NCI-H345 treated with DMSO at 0.1 percent for 48 hours (cell line): ENCODE measurements around the gene DIP2A.
"Not testable (repeated sequence)": the region's sequence is repeated elsewhere in the genome, so short reads cannot be mapped to it uniquely, and the experiment has no call there.

Experiments used
- DNase-seq: peaks from one replicate; lab custom pipeline; 2025; ENCODE audit not compliant: unreplicated experiment; lab: John Stamatoyannopoulos, UW

Gene DIP2A

DNA sequence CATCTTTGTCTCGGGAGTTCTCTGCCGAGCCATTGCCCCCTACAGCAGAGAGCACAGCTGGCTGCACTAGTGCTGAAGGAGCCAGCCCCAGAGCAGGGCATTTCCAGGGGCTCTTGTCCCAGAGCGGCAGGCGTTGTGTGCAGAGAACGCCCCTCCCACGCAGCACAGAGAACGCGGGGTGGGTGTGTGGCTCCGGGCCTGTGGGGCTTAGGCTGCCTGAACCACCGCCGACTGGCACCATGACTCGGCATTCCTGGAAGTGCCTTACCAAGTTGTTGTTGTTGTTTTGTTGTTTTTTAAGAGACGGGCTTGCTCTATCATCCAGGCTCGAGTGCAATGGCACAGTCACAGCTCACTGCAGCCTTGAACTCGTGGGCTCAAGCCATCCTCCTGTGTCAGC, 15.8 kb upstream of the DIP2A start:
- DNase-seq, result no peak

DNA sequence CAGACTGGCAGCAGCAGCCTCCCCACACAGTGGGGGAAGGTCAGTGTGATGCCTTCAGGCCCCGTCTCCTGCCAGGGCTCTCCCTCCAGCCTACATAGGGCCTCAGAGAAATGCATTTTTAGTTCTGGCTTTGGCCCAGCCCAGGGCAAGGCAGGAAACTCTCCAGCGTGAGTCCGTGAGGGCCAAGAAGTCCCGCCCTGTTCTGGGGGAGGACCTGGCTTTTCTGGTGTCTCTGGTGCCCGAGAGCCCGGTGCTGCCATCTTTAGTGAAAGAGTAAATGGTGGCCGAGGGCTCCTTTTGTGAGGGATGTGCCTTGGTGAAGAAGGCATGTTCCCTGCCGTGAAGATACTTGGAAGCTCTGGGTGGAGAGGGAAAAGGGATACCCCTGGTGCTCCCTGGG, 14.8 kb upstream of the DIP2A start:
- no peak for DNase-seq

DNA sequence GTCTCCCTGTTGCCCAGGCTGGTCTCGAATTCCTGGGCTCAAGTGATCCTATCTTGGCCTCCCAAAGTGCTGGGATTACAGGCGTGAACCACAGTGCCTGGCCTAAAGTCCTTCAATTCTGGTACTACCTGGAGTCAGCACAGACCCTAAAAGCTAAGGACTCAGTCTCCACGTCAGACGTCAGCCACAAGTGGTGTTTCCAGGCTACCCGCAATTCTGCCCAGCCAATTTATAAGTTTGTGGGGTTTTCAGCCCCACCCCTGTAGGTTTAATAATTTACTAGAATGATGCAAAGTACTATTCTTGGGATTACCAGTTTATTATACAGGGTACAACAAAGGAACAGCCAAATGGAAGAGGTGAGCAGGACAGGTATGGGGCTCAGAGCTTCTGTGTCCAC, 10.6 kb upstream of the DIP2A start:
- no peak for DNase-seq

DNA sequence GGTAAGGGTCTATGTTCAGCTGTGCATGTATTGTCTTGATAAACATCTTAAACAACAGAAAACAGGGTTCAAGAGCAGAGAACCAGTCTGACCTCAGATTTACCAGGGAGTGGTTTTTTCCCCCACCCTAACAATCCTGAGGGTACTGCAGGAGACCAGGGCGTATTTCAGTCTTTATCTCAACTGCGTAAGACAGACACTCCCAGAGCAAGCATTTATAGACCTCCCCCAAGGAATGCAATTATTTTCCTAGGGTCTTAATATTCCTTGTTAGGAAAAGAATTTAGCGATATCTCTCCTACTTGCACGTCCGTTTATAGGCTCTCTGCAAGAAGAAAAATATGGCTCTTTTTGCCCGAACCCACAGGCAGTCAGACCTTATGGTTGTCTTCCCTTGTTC, 9.8 kb upstream of the DIP2A start:
- DNase-seq, result not testable (repeated sequence)

DNA sequence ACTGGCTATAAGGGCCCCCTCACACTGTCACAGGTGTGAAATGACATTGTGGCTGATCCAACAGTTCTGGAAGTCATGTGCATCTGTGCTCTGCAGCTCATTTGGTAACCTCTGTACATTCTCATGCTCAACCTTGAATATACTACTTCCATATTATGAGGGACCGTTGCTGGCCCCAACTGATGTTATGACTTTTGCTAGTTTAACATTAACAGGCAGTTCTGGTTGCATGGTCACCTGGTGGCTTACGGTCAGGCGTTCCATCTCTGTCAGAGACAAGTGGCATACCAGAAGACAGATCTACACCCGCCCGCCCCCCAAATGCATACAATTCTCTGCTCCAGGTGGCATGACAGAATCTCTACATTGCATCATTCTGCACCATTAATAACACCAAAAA, 6.0 kb upstream of the DIP2A start:
- DNase-seq, result no peak

DNA sequence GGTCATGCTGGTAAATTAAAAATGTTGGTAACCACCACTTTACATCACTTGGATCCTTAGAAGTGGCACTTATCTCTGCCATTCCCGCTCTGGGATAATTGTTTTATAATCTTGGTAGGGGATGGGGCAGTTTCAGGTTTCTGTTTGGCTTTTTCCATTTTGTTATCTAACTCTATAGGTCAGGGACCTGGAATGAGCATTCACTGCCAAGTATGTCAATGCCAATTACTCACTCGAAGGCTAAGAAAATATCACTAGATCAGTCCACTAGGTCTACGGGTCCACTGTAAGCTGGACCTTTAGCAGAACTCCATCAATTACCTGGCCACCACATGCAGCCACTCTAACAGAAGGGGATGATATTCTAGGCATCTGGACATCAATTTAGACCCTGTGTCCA, 4.5 kb upstream of the DIP2A start:
- no peak for DNase-seq

DNA sequence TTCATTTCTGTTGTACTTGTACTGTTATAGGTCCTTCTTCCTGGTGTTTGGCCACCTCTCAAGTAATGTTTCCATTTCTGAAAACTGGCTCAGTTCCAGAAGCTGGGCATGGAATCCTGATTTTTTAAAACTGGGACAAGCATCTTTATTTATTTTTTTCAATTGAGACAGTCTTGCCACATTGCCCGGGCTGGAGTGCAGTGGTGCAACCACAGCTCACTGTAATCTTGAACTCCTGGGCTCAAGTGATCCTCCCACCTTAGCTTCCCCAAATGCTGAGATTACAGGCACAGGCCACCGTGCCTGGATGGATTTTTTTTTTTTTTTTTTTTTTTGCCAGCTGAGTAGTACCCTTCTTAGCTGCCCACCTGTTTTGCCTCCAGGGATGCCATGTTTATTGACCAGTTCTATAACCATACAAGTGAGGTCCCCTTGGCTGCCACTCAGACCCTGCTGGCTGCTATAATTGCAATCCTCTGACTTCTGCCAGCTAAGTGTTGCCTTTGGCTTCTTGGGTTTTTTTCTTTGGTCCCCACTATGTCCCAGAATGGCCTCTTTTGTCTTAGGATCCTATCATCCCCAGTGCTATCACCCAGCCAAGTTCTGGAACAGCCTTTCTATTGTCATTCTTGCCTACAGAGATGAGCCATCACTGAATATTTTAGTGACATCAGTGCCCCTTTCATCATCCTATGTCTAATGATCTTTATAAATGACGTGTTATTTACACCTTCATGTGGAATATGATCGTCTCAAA, 3.9 kb upstream of the DIP2A start:
- DNase-seq, result no peak

DNA sequence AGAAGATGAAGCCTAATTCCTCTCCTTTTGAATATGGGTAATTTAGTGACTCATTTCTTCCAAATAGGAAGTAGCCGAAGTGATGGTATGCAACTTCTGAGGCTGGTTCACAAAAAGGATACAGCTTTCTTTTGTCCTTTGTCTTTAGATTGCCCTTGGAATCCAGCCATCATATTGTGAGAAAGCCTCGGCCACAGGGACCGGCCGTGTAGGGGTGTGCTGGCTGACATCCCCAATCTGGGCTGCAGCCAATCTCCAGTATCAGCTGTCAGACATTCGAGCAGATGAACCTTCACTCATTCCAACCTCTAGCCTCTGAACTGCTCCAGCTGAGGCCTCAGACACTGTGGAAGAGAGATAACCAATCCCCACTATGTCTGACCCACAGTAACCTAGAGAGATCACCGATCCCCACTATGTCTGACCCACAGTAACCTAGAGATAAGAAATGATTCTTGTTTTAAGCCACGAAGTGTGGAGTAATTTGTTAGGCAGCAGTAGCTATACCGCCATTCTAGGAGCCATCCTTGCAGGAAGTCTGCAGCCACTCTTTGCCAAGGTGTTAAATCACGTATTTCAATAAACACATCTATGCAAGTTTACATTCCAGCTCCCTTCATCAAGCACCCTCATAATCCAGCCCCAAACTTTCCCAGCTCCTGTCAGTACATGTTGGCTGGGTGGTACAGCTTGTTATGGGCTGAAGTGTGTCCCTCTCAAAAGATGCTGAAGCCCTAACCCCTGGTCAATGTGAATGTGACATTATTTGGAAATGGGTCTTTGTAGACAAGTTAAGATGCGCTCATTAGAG, 2.9 kb upstream of the DIP2A start:
- no peak for DNase-seq

DNA sequence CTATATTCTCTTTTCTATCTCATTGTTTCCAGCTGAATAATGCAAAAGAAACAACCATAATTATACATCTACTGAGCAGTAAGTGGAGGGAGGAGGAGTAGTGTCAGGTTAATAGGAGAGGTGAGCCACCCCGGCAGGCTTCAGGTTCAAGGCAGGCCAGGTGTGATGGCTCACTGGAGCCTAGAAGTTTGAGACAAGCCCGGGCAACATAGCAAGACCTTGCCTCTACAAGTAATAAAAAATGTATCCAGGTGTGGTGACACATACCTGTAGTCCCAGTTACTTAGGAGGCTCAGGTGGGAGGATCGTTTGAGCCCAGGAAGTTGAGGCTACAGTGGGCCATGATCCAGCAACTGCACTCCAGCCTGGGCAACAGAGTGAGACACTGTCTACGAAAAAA, 1.9 kb upstream of the DIP2A start:
- DNase-seq, result no peak

DNA sequence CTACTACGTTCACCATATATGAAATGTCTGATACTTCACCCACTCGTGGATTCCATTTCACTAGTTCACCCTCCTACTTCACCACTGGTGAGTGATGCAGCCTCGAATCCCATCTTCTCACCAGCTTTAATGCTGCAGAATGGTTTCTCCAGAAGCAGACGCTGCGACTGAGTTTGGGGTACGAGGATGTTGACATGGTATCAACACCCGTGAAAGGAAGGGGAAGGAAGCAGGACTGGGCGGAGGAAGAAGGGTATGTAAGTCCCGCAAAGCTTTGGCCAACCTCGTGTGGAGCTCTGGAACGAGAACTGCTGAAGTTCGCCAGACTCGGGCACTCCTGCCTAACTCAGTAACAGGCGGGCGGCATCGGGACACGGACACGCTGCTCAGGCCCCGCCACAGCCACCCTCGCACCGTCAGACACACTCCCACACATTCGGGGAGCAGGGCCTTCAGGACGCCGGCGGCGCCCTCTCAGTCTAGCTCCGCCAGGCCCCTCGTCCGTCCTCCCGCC, 833 bp upstream of the DIP2A start:
- DNase-seq, result no peak

DNA sequence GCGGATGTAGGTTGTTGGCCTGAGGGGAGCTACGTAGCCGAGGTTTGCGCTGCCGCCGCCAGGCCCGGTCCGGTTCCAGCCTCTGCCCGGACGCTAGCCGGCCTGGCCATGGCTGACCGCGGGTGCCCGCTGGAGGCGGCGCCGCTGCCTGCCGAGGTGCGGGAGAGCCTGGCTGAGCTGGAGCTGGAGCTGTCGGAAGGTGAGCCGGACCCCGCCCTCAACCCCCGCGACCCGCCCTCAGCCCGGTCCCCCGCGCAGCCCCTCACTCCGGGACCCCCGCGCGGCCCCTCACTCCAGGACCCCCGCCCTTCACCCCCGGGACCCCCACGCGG, 299 bp downstream of the DIP2A start:
- no peak for DNase-seq

DNA sequence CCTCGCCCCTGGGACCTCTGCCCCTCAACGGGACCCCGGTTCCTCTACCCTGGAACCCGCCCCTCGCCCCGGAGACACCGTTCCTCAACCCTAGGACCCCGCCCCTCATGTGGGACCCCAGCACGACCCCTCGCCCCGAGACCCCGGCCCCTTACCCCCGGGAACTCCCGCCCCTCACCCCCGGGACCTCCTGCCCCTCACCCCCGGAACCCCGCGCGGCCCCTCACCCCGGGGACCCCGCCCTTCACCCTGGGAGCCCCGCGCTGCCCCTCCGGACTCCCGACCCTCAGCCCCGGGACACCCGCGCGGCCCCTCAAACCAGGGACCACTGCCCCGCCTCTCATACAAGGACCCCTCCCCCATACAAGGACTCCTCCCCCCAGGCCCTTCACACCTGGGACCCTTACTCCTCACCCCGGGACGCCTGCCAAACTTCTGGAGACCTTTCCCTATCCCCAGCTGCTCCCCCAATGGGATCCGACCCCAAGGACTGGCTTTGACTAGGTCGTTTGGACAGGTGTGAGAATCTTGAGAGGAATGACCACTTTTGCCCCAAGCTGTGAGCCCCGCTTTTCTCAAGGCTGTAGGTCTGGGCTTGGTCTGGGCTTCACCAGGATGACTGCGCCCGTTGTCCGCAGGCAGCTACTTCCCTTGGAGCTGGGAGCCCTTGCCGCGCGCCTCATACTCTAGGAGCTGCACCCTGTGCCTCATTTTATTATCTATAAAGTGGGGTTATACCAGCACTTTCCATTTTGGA, 843 bp downstream of the DIP2A start:
- DNase-seq, result no peak

DNA sequence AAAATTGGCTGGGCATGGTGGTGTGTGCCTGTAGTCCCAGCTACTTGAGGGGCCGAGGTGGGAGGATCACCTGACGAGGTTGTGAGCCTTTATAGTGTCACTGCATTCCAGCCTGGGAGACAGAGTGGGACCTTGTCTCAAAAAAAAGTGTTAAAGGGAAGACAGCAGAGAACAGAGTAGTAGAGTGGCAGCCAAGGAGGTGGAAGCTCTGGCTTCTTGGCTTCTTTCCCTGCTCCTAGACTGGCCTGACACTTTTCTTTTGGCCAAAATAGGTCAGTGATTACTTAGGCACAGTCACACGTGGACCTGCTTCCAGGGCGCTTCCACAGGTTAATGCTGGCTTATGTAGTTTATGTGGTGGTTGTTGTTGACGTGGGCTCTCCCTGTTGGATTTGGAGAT, 3.2 kb downstream of the DIP2A start:
- DNase-seq, result no peak

DNA sequence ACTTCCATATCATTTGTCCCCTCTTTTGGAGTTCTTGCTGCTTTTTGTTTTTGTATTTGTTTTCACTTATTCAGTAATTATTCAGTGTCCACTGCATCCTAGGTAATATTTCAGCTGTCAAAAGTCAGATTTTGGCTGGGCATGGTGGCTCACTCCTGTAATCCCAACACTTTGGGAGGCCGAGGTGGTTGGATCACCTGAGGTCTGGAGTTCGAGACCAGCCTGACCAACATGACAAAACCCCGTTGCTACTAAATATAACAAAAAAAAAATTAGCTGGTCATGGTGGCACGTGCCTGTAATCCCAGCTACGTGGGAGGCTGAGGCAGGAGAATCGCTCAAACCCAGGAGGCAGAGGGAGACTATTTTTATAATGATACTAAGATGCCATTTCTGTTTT, 6.5 kb downstream of the DIP2A start:
- not testable (repeated sequence) for DNase-seq

DNA sequence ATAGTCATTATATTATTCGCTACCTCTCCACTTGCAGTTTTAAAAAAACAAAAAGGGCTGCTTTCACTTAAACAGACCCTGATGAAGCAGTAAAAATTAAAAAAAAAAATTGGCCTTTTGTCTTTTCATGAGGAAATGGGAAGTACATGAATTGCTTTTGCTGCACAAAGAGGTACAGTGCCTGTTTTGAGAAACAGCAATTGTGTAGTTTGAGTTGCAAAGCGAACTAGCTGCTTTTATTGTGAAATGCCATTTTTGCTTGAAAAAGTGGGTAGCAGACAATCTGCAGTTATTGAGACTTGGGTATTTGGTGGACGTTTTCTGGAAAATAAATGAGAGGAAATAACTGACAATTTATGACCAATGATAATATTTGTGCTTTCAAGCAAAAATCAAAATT, 7.0 kb downstream of the DIP2A start:
- no peak for DNase-seq

DNA sequence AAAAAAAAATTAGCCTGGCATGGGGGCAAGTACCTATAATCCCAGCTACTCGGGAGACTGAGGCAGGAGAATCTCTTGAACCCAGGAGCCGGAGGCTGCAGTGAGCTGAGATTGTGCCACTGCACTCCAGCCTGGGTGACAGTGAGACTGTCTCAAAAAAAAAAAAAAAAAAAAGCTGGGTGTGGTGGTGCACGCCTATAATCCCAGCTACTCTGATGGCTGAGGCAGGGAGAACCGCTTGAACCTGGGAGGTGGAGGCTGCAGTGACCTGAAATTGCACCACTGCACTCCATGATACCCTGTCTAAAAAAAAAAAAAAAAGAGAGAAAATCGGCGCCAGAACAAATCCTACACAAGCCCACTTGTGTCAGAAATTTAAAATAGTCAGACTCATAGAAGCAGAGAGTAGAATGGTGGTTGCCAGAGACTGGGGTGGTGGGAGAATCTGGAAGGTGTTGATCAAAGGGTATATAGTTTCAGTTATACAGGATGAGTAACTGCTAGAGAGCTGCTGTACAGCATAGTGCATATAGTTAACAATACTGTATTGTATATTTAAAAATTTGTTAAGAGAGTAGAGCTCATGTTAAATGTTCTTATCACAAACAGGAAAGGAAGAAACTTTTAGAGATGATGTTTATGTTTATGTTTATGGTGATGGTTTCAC, 9.6 kb downstream of the DIP2A start:
- DNase-seq, result no peak

DNA sequence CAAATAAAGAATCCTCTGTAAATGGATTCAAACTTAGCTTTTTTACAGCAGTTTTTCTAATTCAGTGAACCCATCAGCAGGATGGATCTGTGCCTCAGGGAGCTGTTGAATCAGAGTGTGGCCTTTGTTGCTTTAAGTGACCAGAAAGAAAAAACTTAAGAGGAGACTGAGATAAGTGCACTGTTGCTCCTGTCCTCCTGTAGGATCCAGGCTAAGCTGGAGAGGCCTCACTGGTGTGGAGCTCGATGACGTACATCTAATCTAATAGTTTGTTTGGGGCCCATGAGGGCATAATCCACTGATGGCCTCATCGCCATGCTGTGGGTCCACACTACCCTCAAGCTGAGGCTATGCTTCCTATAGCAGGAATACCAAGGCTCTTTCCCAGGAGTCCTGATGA, 10.6 kb downstream of the DIP2A start:
- no peak for DNase-seq

DNA sequence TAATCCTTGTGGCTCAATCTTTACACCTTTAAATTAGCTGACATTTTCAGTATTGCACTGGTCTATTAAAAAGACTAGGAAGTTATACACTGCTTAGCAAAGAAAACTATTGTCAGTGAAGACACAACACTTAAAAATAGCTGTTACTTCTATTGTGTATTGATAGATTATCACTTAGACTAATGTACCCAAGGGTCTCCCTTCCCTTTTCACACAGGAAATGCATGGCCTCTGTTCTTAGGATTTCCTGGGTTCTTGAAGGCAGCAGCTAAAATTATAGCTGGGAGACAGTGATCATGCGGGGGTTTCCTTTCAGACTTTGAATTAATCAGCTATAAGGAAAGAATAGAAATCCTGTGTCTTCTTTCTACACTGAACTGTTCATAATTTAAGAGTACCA, 12.8 kb downstream of the DIP2A start:
- no peak for DNase-seq

DNA sequence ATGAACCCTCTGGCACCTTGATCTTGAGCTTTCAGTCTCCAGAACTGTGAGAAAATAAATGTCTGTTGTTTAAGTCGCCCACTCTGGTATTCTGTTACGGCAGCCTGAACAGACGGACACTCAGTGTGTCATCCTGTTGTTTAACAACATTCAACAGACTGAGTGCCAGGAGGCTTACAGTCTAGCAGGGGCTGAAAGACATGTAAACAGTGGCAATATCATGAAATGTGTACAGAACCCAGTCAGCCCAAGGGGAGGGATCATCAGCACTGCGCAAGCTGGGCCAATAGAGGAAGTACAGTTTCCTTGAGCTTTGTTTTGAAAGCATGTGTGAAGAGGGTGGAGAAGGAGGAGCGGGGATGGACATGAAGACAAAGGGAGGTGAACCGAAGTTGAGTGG, 13.6 kb downstream of the DIP2A start:
- DNase-seq, result no peak

DNA sequence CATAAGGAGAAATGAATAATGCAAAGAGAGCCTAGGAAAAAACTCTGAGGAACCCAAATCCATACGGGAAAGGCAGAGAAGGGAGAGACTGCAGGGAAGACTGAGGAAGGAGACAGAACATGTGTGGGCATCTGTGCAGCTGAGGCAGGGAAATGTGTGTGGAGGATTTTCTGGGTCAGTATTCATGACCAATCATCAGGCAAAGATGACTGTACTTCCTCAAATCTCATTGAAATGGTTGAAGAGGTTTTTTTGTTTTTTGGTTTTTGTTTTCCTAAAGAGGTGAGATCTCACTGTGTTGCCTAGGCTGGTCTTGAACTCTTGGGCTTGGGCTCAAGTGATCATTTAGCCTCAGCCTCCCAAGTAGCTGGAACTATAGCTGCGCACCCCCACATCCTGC, 15.7 kb downstream of the DIP2A start:
- DNase-seq, result no peak

DNA sequence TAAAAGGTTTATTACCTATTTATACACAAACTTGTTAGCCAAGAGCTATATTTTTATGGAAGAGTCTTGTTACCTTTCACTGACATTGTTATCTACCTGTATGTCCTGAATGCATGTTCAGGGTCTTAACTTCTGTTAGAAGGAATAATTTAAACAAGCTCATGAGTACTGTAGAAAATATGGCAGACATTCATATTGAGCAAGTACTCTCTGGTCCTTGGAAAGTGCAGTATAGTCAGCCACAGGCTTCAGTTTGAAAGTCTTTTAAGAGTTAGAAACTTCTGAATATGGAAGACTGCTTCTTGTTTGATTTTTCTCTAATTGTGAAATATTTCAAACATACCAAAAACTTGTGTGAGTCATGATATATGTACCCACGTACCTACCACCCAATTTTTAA, 16.6 kb downstream of the DIP2A start:
- no peak for DNase-seq
